Measurements from ENCODE around the gene FGGY. TPM values are rescaled to one million over a fixed set of nuclear protein-coding genes. Genes with fewer than 3 reads are reported as not detected.

The FGGY gene
- total RNA-seq, 1 experiment from 2014 or later: 14.6 TPM

DNA sequence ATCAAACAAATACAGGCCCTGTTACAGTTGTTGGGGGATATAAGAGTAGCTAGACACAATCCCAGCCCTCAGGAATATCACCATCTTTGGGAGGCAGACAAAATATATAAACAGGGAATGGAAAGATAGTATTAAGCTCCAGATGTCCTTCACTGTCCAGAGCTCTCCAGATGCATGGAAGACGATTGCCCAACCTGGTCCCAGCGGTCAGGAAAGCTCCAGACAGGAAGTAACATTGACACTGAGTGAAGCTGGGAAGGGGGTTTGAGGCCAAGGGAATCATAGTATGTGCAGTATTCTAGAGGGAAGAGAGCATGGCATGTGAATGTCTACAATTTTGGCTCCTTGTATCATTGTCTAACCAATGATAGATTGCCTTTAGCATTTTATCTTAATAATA is 344.0 kb downstream of the FGGY start:
- no peak overlapping the region for H4K8ac ChIP-seq (replicated peaks; ENCODE audit: insufficient read length, low read depth, low read length)
- WGBS (ENCODE audit: extremely low coverage, insufficient read length, low lambda C conversion rate): no CpG with 5 or more reads among the region's 2 CpGs
- H4K91ac ChIP-seq (ENCODE audit: insufficient read length, low read depth, low read length): no peak overlapping the region
- H3K79me2 ChIP-seq (ENCODE audit: insufficient read depth, low read length): no peaks in the 10 kb centered on the region
- no peak overlapping the region for H2BK20ac ChIP-seq (ENCODE audit: low read depth, low read length, poor library complexity, severe bottlenecking)
- H3K23me2 ChIP-seq (ENCODE audit: insufficient read length, low read depth, low read length, poor library complexity, severe bottlenecking): no peaks in the 10 kb centered on the region
- no peak overlapping the region for H3K4me2 ChIP-seq (ENCODE audit: insufficient read depth, insufficient read length, low read length)
- H3K14ac ChIP-seq (ENCODE audit: insufficient read depth, low read length): no peak overlapping the region
- no peaks in the 10 kb centered on the region for H3K79me1 ChIP-seq (ENCODE audit: insufficient read depth, low read depth, low read length, poor library complexity, severe bottlenecking)
- Mint-ChIP-seq H3K4me1 (peaks cover 4 to 9% of the 10 kb centered on the region in 2 experiments), H3K27me3 (ENCODE audit: low read depth) (no peaks in the 10 kb centered on the region), H3K27ac (no peak overlapping the region), H3K4me3 (no peak overlapping the region), H3K9me3 (no peaks in the 10 kb centered on the region), H3K36me3 (ENCODE audit: insufficient read depth in 1 of 3, low read depth in 3 of 3) (no peaks in the 10 kb centered on the region; a peak in 1 of 7 replicates)
- no peak overlapping the region for H3K18ac ChIP-seq (ENCODE audit: insufficient read length, low read depth, low read length)
- no peak overlapping the region for H2BK15ac ChIP-seq (ENCODE audit: low read depth, low read length)
- H3K9me3 ChIP-seq (ENCODE audit: control insufficient read depth, low read depth, low read length): no peaks in the 10 kb centered on the region
- H3K27ac ChIP-seq (ENCODE audit: insufficient read length, low read depth, low read length): no peak overlapping the region
- no peak overlapping the region for H3K56ac ChIP-seq (ENCODE audit: insufficient read length, low read depth, low read length)
- no peak overlapping the region for H2AK5ac ChIP-seq (ENCODE audit: insufficient read length, low read length)
- no peak overlapping the region for H4K5ac ChIP-seq (ENCODE audit: insufficient read length, low read depth, low read length)
- no peak overlapping the region for H3K4ac ChIP-seq (ENCODE audit: low read depth, low read length)
- no peak overlapping the region for H2AFZ ChIP-seq (ENCODE audit: low read length)
- no peak overlapping the region for H2BK5ac ChIP-seq (ENCODE audit: insufficient read length, low read length)
- H3K9ac ChIP-seq (ENCODE audit: extremely low read depth, insufficient read length, low read length): no peak overlapping the region
- H2BK12ac ChIP-seq (ENCODE audit: insufficient read length, low read depth, low read length): no peak overlapping the region
- H4K20me1 ChIP-seq (ENCODE audit: control insufficient read depth, insufficient read depth, insufficient read length): no peaks in the 10 kb centered on the region
- no peaks in the 10 kb centered on the region; the same call in 1 of the 2 replicates for H3K4me1 ChIP-seq (ENCODE audit: insufficient read depth, low read length)
- H3K23ac ChIP-seq (ENCODE audit: insufficient read length, low read depth, low read length): no peak overlapping the region
- no peak overlapping the region for H3T11ph ChIP-seq (ENCODE audit: low read length)
- H3K27me3 ChIP-seq (ENCODE audit: insufficient read depth, low read length): no peaks in the 10 kb centered on the region
- H2BK120ac ChIP-seq (ENCODE audit: low read depth, low read length, poor library complexity, severe bottlenecking): no peak overlapping the region
- no peak for DNase-seq
- TF ChIP-seq, protein P1, sequence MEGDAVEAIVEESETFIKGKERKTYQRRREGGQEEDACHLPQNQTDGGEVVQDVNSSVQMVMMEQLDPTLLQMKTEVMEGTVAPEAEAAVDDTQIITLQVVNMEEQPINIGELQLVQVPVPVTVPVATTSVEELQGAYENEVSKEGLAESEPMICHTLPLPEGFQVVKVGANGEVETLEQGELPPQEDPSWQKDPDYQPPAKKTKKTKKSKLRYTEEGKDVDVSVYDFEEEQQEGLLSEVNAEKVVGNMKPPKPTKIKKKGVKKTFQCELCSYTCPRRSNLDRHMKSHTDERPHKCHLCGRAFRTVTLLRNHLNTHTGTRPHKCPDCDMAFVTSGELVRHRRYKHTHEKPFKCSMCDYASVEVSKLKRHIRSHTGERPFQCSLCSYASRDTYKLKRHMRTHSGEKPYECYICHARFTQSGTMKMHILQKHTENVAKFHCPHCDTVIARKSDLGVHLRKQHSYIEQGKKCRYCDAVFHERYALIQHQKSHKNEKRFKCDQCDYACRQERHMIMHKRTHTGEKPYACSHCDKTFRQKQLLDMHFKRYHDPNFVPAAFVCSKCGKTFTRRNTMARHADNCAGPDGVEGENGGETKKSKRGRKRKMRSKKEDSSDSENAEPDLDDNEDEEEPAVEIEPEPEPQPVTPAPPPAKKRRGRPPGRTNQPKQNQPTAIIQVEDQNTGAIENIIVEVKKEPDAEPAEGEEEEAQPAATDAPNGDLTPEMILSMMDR (conservative IDR thresholded peaks at IDR 0.05): no peak
